Omental fat pad (tissue), 4 donors: Measurements from ENCODE around the gene KRTAP16-1. TPM values are rescaled to one million over a fixed set of nuclear protein-coding genes. Genes with fewer than 3 reads are reported as not detected.

Experiments used
- ATAC-seq: fragments of 150-250 bp; one replicate; pipeline ENCODE4 v1.9.1; 2016; ENCODE audit warnings: mild to moderate bottlenecking, moderate library complexity; ENCODE audit not compliant: low FRiP score
- DNase-seq: peaks from one replicate; pipeline ENCODE4 v3.0.0-alpha.2; 2019; ENCODE audit warnings: low spot score
- total RNA-seq, 4 donors: library from RNA; depleted of rRNA; stranded (reverse); fragments of >200 nt; gene quantifications; one replicate each; pipeline ENCODE4 v1.1.0, GENCODE V29; 2016
- TF ChIP-seq, protein P1 (sequence below), 3 donors: fragments of 450-650 bp; IDR thresholded peaks; one replicate each; pipeline ENCODE4 v1.5.1; 2016 to 2017; ENCODE audit warnings: antibody characterized with exemption in 3 of 3, mild to moderate bottlenecking in 3 of 3, moderate library complexity in 2 of 3

The KRTAP16-1 gene
- total RNA-seq, 4 donors from 2014 or later = not detected

- TF ChIP-seq, protein P1, sequence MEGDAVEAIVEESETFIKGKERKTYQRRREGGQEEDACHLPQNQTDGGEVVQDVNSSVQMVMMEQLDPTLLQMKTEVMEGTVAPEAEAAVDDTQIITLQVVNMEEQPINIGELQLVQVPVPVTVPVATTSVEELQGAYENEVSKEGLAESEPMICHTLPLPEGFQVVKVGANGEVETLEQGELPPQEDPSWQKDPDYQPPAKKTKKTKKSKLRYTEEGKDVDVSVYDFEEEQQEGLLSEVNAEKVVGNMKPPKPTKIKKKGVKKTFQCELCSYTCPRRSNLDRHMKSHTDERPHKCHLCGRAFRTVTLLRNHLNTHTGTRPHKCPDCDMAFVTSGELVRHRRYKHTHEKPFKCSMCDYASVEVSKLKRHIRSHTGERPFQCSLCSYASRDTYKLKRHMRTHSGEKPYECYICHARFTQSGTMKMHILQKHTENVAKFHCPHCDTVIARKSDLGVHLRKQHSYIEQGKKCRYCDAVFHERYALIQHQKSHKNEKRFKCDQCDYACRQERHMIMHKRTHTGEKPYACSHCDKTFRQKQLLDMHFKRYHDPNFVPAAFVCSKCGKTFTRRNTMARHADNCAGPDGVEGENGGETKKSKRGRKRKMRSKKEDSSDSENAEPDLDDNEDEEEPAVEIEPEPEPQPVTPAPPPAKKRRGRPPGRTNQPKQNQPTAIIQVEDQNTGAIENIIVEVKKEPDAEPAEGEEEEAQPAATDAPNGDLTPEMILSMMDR (IDR thresholded peaks at IDR 0.05) = no peak
- DNase-seq (no peak), ATAC-seq (no peak)
Measured at GRCh38 chr17:41329279-41329948, 20.3 kb upstream of the KRTAP16-1 start.

DNA sequence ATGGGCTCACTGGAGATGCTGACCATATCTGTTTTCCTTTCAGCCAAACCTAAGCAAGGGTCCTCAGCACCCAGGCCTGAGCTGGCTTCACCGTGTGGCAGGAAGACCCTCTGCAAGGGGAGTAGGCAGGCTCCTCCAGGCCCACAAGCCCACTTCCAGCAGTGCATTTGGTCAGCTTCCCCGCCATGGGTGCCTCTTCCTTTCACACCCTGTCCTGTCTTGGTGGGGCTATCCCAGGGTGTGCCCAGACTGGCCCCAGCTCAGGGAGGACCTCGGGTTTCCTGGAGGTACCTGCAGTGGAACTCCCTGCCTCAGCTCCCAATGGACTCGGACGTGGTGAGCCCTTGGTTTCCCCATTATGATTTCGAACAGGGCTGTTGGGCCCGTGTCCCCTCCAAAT, 19.1 kb upstream of the KRTAP16-1 start:
- TF ChIP-seq, protein P1 (IDR thresholded peaks at IDR 0.05) = no peak
- no peak for DNase-seq
- ATAC-seq = no peak

DNA sequence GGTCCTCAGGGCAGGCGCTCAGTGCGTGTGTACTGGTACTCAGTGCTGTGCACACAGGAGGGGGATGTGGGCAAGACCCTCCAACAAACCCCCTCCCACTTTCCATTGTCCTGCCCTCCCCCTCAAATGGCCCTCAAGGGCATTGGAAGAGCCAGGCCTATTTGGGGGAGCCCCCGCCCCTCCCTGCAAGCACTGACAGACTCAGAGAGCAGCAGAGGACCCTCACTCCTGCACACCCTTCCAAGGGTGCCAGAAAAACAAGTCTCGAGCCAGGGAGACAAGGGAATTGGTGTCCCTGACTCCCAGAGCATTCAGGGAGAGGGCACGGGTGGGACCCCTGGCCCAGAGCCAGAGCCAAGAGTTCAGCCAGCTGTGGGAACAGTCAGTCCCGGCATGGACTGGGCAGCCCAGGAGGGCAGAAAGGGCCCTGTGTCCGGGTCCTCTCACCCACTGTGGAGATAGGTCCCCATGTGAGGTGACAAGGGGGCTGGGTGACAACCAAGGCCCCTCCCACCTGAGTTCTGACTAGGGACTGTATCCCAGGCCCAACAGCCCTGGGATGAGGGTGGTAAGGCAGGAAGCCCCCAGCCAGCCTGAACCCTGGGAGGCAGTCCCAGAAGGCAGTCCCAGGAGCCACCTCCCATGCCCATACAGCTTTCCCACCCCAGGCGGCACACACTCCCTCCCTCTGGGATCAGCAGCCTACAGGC, 18.5 kb upstream of the KRTAP16-1 start:
- TF ChIP-seq, protein P1 (IDR thresholded peaks at IDR 0.05) = no peak
- ATAC-seq (no peak), DNase-seq (no peak)

DNA sequence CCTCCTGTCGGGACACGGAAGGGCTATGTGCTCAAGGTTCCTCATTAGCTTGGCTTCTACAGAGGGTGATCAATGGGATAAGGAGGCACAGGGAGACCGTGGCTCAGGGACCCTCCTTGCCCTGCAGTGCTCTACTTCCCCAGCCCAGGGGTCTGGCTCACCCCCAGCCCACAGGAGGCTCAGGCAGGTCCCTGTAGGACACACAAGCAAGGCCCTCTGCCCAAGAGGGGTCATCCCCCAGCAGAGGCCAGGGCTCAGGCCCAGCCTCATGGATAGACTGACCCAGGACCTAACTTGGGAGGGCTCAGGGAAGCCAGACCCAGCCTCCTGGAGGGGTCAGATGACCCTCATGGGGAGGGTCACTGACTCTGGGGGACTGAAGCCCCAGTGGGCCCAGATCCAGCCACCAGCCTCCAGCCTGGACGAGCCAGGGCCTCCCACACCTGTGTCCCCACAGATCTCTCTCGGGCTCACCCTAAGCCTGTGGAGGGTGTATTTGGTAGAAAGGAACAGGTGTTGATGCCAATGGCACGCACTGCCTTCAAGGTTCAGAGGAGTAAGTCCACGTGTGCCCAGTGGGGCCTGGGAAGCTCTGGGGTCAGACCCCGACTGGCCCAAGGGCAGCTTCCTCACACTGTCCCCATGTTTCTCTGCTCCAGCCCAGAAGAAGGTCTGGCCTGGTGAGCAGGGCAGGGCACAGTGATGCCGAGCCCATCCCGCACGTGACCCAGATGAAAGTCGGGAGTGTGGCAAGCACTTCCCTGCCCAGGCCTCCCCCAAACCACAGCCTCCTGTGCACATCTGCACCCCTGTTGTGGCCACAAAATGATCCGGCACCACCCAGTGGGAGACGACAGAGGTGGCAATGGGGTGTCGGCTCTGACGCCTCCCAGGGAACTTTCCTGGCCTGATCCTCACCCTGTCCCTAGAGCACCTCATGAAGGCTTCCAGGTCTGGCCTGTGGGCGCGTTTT, 17.4 kb upstream of the KRTAP16-1 start:
- no peak for DNase-seq
- no peak for ATAC-seq
- TF ChIP-seq, protein P1 (IDR thresholded peaks at IDR 0.05) = no peak

- TF ChIP-seq, protein P1 (IDR thresholded peaks at IDR 0.05) = no peak
- DNase-seq (no peak), ATAC-seq (no peak)
Measured at GRCh38 chr17:41325611-41326010, 16.5 kb upstream of the KRTAP16-1 start.

DNA sequence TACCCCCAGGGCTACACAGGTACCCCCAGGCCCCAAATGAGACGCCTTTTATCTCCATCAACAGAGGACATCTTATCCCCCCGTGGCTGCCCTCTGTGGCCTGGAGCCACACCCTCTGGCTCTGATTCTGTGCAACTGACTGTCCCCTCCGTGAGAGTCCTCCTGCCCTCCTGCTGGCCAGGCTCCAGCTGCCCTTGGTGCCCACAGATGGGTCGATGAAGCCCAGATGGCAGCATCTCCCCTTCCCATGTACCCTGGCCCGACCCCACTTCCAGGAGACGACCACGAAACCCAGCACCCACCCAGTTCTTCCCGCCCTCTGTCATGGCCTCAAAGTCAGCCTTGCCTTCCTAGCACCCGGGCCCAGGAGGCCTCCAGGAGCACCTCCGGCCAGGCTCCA, 16.0 kb upstream of the KRTAP16-1 start:
- TF ChIP-seq, protein P1 (IDR thresholded peaks at IDR 0.05) = no peak
- DNase-seq (no peak), ATAC-seq (no peak)
